Measurements from ENCODE around the gene SLCO3A1. TPM values are rescaled to one million over a fixed set of nuclear protein-coding genes. Genes with fewer than 3 reads are reported as not detected.
A peak's percentile ranks its signal among the peaks of the same experiment; 100 is the strongest.

SLCO3A1 gene
- total and polyA plus RNA-seq, 12 donors: 33.9 to 57.2 (median 46.4) TPM

DNA sequence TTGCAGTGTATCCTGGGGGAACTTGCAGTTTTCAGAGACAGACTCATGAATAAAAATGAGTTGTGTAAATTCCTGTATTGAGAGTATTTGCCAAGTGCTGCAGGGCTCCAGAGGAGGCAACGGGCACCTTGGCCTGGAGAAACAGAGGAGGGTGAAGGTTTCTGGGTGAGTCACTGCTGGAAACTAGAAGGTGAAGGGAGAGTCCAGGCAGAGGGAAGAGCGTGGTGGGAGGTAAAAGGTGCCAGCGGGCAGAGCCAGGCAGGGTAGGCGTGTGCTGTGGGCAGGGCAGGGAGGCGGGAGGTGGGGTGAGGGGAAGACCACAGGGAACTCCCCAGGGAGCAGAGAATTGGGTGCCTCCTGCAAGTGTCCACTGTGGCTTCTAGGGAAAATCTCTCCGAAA lies 120.8 kb downstream of the SLCO3A1 start:
- H3K36me3 ChIP-seq: no peaks in the 10 kb centered on the region
- H3K4me3 ChIP-seq: no peak overlapping the region
- DNase-seq (no peak), ATAC-seq (peak in 3 of 8 donors; percentile 23 to 53 (median 38))
- intact Hi-C loops (cut with DNase I): loop anchor here in 6 of 10 donors (5.0 to 10.0 kb wide), 6 partner anchors 38 to 122 kb away; partner anchors contain the start of gene SLCO3A1 (in 5 of the 6)
- no peaks in the 10 kb centered on the region for H3K9me3 ChIP-seq
- TF ChIP-seq, protein P1, sequence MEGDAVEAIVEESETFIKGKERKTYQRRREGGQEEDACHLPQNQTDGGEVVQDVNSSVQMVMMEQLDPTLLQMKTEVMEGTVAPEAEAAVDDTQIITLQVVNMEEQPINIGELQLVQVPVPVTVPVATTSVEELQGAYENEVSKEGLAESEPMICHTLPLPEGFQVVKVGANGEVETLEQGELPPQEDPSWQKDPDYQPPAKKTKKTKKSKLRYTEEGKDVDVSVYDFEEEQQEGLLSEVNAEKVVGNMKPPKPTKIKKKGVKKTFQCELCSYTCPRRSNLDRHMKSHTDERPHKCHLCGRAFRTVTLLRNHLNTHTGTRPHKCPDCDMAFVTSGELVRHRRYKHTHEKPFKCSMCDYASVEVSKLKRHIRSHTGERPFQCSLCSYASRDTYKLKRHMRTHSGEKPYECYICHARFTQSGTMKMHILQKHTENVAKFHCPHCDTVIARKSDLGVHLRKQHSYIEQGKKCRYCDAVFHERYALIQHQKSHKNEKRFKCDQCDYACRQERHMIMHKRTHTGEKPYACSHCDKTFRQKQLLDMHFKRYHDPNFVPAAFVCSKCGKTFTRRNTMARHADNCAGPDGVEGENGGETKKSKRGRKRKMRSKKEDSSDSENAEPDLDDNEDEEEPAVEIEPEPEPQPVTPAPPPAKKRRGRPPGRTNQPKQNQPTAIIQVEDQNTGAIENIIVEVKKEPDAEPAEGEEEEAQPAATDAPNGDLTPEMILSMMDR (IDR thresholded peaks at IDR 0.05): no peak
- H3K27me3 ChIP-seq: no peaks in the 10 kb centered on the region
- H3K4me1 ChIP-seq: peaks cover 19 to 73% (median 54%) of the 10 kb centered on the region in 9 donors
- H3K27ac ChIP-seq: no peak overlapping the region
- 73 to 75% methylated on average over 6 of the region's 6 CpGs for WGBS, 2 donors

DNA sequence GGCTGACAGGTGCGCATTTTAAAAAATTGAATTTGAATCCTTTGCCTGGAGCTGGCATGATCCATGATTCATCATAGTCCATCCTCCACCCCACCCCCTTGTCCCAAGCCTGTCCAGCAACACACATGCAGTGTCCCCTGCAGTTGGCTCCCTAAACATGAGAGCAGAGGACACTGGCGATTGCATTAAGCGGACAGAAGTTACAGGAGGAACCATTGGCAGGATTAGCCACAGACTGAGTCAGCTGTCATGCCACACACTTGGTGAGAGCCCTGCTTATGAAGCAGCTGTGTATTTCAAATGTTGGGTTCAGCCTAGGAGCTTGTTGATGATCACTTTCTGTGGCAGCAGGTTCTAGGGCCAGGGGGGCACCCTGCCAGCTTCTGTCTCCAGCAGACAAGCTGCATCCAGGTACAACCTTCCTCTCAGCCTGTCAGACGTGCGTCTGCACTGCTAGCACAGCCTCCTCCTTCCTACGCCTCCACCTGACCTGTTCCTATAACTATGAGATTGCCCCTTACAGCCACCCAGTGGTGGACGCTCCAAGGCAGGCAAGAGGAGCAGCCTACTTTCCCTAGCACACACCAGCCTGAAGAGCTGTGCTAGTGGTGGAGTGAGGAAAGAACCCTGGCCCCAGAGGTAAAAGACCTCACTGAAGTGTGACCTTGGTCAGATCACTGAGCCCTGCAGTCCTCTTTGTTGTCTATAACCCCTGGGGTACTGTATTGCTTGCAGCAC lies 121.9 kb downstream of the SLCO3A1 start:
- Histone ChIP-seq H3K4me3 (no peak overlapping the region), H3K27ac (peak overlapping the region in 5 of 10 donors; percentile 3 to 46 (median 25)), H3K9me3 (no peaks in the 10 kb centered on the region), H3K4me1 (peaks cover 18 to 73% (median 54%) of the 10 kb centered on the region in 9 donors), H3K36me3 (no peaks in the 10 kb centered on the region), H3K27me3 (no peaks in the 10 kb centered on the region)
- no peak for DNase-seq
- WGBS, 2 donors: 65 to 69% methylated on average over 7 of the region's 7 CpGs
- intact Hi-C loops (cut with DNase I): loop anchor here in 5 of 10 donors (5.0 to 10.0 kb wide), 3 partner anchors 82 to 121 kb away; partner anchors contain the start of gene SLCO3A1 (in 2 of the 5)
- peak in 6 of 8 donors; percentile 27 to 62 (median 47) for ATAC-seq
- TF ChIP-seq, protein P1 (IDR thresholded peaks at IDR 0.05): peak in 3 of 9 donors; percentile 20 to 28 (median 27)

DNA sequence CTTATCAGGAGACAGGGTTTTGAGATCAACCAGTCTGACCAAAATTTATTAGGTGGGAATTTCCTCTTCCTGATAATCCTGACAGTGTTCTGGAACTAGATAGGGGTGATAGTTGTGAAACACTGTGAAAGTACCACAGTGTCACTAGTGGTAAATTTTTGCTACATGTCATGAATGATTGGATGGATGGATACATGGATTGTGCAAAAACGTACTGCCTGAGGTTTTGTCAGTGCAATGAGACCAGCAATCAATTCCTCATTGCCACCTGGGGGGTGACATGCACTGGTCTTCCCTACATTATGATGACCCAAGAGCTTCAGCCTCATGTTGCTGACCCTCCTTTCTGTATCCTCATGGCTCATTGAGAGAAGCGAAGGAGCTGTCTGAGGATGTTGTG lies 123.5 kb downstream of the SLCO3A1 start:
- WGBS, 2 donors: 90 to 93% methylated on average over 2 of the region's 2 CpGs
- no peak overlapping the region for H3K4me3 ChIP-seq
- no peaks in the 10 kb centered on the region for H3K36me3 ChIP-seq
- TF ChIP-seq, protein P1 (IDR thresholded peaks at IDR 0.05): no peak
- H3K27ac ChIP-seq: no peak overlapping the region
- DNase-seq: no peak
- intact Hi-C loops (cut with DNase I): loop anchor here in 5 of 10 donors (5.0 to 10.0 kb wide), 3 partner anchors 80 to 122 kb away; partner anchors contain the start of gene SLCO3A1 (in 2 of the 5)
- no peak for ATAC-seq
- H3K4me1 ChIP-seq: peaks cover 23 to 81% (median 62%) of the 10 kb centered on the region in 9 donors
- H3K9me3 ChIP-seq: no peaks in the 10 kb centered on the region
- no peaks in the 10 kb centered on the region for H3K27me3 ChIP-seq

DNA sequence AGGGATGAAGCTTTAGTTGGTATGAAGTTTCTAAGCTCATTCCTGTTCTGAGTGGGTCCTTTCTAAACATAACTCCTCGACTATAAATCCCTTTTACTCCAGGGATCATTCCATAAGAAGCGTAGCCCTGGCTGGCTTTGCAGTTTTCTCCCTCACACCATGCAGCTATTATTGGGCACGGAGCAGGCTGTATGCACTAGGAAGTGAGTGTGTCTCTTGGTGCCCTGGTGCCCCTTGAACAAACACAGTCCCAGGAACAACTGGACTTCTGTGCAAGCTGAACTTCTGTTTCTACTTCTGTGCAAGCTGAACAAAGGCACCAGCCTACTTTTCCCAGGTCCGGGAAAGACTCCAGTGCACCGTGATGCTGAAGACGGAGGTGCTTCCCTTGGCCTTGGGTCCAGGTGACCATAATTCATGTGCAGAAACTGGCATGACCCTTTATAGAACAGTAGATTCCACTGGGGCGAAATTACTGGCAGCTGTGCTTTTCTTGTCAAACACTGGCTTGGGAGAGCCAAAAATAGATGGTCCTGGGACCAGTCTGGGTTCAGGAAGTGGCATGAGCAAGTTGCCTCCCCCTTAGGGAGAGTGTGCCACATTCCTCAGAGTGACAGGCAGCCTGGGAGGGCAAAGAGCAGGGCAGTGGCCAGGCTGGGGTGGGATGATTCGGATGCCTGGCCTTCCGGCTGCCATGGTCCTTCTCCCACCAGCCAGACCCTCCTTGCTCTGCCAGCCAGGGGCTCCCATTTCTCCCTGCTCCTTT lies 127.2 kb downstream of the SLCO3A1 start:
- 48 to 60% methylated on average over 9 of the region's 9 CpGs for WGBS, 2 donors
- TF ChIP-seq, protein P1 (IDR thresholded peaks at IDR 0.05): no peak
- Histone ChIP-seq H3K27me3 (no peaks in the 10 kb centered on the region), H3K36me3 (no peaks in the 10 kb centered on the region), H3K9me3 (no peaks in the 10 kb centered on the region), H3K27ac (peak overlapping the region; percentile 29 to 86 (median 70)), H3K4me1 (peaks cover 15 to 83% (median 60%) of the 10 kb centered on the region in 9 donors), H3K4me3 (no peak overlapping the region)
- ATAC-seq: peak; percentile 73 to 93 (median 85)
- intact Hi-C loops (cut with DNase I): loop anchor here in 1 of 10 donors (10.0 kb wide), 1 partner anchor 64 kb away; no protein-coding TSS in a partner anchor
- peak in 1 of 2 donors; percentile 51 for DNase-seq

All from heart right ventricle (tissue), 16 donors.